NCI-H510A treated with DMSO at 0.1 percent for 48 hours (cell line): ENCODE data around the gene NRBP1.
A peak's percentile ranks its signal among the peaks of the same experiment; 100 is the strongest.

Experiments
- DNase-seq: peaks from one replicate; lab custom pipeline; 2025; lab: John Stamatoyannopoulos, UW

Gene NRBP1

GRCh38 chr2:27428213-27428977, at the start of gene NRBP1:
NRBP1 (plus strand) TSS chr2:27428631; CDS start chr2:27433274, 4,643 bp downstream.
- DNase-seq, result peak; percentile 84

- no peak for DNase-seq
Measured at GRCh38 chr2:27378809-27379290, 49.6 kb upstream of the NRBP1 start.

- DNase-seq, result no peak
Measured at GRCh38 chr2:27379383-27379835, 49.0 kb upstream of the NRBP1 start.

GRCh38 chr2:27379836-27380625, 48.4 kb upstream of the NRBP1 start:
- no peak for DNase-seq

GRCh38 chr2:27380626-27381545, 47.5 kb upstream of the NRBP1 start, which contains the start of gene ZNF513:
ZNF513 (minus strand) TSS chr2:27380734; CDS start chr2:27380526, 208 bp downstream.
- DNase-seq, result peak; percentile 93

- no peak for DNase-seq
Measured at GRCh38 chr2:27381577-27382181, 46.8 kb upstream of the NRBP1 start.

GRCh38 chr2:27390822-27391679, 37.4 kb upstream of the NRBP1 start:
- no peak for DNase-seq

GRCh38 chr2:27393225-27393624, 35.2 kb upstream of the NRBP1 start:
- no peak for DNase-seq

GRCh38 chr2:27398962-27399361, 29.5 kb upstream of the NRBP1 start:
- no peak for DNase-seq

- DNase-seq, result no peak
Measured at GRCh38 chr2:27400348-27401135, 27.9 kb upstream of the NRBP1 start.

GRCh38 chr2:27407798-27408491, 20.5 kb upstream of the NRBP1 start:
- peak; percentile 65 for DNase-seq

- peak; percentile 6 for DNase-seq
Measured at GRCh38 chr2:27408601-27409320, 19.7 kb upstream of the NRBP1 start.

- DNase-seq, result peak; percentile 92
Measured at GRCh38 chr2:27409321-27410073, 18.9 kb upstream of the NRBP1 start, which contains the start of gene PPM1G. PPM1G (minus strand) TSS chr2:27409591; CDS start chr2:27409422, 169 bp downstream.

GRCh38 chr2:27412419-27413152, 15.8 kb upstream of the NRBP1 start:
- DNase-seq, result no peak

- no peak for DNase-seq
Measured at GRCh38 chr2:27416151-27416550, 12.3 kb upstream of the NRBP1 start.

- DNase-seq, result no peak
Measured at GRCh38 chr2:27420996-27421395, 7.4 kb upstream of the NRBP1 start.
